GM21723 (cell line): ENCODE measurements around the gene HAPSTR1.
"Not testable (repeated sequence)": the region's sequence is repeated elsewhere in the genome, so short reads cannot be mapped to it uniquely, and the experiment has no call there.

Experiments used
- ATAC-seq: cut with Tn5 transposase; IDR thresholded peaks from one replicate; pipeline ENCODE4 v1.9.1; 2021; ENCODE audit warnings: mild to moderate bottlenecking, moderate library complexity; ENCODE audit not compliant: unreplicated experiment

Gene HAPSTR1, protein sequence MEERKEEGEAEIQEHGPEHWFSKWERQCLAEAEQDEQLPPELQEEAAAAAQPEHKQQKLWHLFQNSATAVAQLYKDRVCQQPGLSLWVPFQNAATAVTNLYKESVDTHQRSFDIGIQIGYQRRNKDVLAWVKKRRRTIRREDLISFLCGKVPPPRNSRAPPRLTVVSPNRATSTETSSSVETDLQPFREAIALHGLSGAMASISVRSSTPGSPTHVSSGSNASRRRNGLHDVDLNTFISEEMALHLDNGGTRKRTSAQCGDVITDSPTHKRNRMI

DNA sequence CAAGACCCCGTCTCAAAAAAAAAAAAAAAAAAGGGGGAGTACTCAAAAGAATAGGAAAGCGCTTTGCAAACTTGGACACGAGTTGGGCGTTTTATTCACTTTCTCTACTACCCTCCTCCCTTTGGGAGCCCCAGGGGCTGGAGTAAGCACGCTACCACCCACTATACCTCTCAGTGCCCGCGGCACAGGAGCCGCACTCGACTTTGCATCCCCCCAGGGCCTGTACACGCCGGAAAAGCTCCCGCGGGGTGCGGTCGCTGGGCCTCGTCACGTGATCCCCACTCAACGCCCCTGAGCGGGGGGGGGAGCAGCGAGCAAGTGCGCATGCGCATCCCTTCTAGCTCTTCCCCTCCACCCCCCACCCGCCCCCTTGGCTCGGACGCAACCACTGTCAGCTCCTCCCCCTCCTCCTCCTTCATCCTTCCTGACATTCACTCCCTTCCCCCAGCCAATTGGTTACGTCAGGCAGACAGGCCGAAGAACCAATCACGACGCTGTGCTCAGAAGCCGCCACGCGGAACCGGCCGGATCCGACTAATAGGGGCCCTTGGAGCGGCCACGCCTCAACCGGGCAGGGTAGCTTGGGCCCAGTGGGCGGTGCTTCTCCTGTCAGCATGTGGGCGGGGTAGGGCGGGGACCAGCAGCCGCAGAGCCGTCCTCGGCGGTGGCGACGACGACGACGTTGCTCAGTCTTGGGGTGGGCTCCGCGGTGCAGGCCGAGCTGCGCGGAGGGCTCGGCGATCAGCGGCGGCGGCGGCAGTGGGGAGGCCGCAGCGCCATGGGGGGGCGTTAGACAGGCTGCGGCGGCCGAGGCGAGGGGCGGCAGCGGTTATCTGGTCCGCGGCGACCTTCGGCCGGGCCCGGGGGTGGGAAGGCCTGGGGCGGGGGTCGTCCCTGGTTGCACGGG is at the start of gene HAPSTR1:
Gene HAPSTR1, plus strand, starts transcription at position 685 of the 907 bp plus-strand sequence. CDS start 401 bp downstream, outside the sequence.
- ATAC-seq: peak; percentile 89

DNA sequence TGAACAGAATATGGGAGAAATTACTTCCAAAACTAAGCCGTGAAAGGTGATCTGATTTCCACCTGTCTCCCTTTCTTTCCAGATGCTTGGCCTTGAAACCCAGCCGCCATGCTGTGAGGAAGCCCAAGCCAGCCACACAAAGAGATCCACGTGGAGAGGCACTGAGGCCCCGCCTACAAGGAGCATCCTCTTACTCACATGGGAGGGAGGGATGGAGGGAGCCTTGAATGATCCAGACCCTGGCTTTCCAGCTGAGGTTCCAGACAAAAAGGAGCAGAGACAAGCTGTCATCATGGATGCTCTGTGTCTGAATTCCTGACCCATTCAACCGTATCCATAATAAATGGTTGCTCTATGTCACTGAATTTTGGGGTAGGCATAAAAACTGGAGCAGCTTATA is 48.9 kb upstream of the HAPSTR1 start:
- ATAC-seq: no peak

DNA sequence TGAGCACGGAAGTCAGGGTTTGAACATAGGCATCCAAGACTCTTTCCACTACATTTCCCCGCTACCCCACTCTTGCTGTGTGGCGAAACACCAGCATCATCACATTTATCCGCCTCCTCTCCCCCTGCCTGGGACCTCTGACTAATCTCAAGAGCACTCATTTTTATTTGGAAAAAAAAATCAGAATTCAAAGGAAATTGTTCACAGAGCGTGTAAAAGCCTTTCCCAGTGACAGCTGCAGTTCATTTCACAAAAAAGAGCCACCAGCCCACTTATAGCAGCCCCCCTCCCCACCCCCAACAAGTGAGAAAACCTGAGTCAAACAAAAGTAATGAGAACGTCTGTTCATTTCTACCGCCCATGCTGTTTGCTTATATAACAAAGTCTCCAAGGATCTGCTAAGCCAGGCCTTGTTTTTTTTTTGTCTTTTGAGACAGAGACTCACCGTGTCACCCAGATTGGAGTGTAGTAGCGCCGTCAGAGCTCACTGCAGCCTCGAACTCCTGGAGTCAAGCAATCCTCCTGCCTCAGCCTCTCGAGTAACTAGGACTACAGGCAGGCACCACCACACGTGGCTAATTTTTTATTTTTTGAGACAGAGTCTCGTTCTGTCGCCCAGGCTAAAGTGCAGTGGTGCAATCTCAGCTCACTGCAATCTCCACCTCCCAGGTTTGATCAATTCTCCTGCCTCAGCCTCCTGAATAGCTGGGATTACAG is 48.3 kb upstream of the HAPSTR1 start:
- no peak for ATAC-seq

DNA sequence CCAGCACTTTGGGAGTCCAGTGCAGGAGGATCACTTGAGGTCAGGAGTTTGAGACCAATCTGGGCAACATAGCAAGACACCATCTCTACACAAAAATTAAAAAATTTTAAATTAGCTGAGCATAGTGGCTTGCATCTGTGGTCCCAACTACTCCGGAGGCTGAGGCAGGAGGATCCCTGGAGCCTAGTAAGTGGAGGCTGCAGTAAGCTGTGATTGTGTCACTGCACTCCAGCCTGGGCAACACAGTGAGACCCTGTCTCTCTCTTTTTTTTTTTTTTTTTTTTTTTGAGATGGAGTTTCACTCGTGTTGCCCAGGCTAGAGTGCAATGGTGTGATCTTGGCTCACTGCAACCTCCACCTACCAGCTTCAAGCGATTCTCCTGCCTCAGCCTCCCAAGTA is 45.9 kb upstream of the HAPSTR1 start:
- ATAC-seq: not testable (repeated sequence)

DNA sequence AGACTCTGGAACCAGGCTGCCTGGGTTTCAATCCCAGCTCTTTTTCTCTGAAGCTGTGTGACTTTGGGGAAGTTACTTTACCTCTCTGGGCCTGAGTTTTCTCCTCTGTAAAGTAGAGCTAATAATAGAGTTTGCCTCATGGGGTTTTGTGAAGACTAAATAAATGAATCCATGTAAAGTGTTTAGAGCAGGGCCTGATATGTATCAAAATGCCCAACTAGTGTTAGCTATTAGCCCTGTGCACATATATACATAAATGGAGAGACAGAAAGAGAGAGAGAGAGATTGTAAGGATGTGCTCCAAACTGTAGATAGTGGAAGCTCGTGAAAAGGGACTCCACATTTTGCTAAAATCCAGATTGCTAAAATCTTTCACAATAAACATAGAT is 44.8 kb upstream of the HAPSTR1 start:
- ATAC-seq: no peak

DNA sequence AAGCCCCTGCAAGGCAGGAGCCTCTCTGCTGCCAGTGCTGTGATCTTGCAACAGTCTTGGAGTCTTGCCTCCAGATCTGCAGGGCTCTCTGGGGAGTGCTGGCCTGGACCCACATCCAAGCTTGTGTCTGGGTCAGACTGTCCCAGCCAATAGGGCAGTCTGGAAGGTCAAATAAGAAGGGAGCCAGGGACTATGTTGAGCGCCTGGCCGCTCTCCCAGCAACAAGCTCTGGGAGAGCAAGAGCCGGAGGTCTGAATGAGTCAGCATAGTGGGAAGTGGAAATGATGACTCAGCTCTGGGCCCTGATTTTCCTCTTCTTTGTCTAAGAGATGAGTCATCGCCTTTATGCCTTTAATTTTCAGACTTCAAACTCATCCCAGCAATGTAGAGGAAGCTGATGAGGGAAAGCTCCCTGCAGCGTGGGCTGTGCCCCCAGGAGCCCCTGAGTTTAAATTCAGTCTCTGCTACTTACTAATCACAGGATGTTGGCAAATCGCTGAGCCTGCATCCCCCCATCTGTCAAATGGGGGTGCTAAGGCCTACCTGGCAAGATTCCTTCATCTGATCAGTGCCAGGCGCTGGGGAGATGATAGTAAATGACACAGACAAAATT is 43.6 kb upstream of the HAPSTR1 start:
- peak; percentile 79 for ATAC-seq

DNA sequence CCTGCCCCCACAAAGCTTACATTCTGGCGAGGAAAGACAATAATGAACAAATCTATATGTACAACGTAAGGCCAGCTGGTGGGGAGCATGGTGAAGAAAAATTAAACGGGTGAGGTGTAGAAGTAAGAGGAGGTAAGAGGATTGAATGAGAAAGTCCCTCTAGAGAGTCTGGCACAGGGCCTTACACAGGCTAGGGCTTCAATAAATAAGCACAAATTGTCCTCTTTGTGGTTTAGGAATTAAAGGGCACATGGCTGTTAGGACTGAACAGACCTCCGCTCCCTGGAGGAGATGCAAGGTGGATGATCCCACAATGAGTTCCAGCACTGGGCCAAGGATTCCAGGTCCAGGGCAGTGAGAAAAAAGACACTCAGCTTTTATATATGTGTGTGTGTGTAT is 43.1 kb upstream of the HAPSTR1 start:
- ATAC-seq: no peak

DNA sequence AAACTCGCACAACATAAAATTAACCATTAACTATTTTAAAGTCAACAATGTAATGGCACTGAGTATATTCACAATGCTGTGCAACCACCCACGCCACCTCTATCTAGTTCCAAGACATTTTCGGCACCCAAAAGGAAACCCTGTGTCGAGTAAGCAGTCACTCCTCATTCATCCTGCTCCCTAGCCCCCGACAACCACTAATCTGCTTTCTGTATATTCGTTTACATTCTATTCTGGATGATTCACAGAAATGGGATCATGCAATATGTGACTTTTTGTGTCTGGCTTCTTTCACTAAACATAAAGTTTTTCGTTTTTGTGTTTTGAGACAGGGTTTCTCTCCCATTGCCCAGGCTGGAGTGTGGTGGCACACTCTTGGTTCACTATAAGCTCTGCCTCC is 42.2 kb upstream of the HAPSTR1 start:
- no peak for ATAC-seq

DNA sequence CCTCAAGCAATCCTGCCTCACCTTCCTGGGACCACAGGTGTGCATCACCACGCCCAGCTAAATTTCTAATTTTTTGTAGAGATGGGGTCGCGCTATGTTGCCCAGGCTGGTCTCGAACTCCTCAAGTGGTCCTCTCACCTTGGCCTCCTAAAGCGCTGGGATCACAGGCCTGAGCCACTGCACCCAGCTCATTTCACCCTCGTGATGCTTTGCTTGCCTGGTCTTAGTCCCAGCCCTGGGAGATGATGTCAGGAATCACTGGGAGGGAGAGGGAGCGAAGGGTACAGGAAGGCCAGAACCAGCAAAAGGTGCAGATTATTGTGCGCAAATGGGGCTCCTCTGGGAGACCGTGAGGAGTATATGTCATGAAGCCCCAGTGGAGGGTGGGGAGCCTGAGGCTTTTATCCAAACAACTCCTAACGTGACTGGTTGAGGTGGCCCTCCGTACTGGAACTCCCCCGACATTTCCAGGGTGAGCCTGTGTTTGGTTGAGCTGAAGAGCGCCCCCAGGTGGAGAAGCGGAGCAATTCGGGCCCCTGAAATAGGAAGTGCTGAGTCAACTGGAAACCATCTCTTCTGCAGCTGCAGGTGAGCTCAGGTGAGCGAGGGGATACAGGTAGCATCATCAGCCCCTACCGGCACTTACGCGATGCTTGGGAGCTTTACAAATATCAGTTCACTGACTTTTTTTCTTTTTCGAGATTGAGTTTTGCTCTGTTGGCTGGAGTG is 41.2 kb upstream of the HAPSTR1 start:
- no peak for ATAC-seq

DNA sequence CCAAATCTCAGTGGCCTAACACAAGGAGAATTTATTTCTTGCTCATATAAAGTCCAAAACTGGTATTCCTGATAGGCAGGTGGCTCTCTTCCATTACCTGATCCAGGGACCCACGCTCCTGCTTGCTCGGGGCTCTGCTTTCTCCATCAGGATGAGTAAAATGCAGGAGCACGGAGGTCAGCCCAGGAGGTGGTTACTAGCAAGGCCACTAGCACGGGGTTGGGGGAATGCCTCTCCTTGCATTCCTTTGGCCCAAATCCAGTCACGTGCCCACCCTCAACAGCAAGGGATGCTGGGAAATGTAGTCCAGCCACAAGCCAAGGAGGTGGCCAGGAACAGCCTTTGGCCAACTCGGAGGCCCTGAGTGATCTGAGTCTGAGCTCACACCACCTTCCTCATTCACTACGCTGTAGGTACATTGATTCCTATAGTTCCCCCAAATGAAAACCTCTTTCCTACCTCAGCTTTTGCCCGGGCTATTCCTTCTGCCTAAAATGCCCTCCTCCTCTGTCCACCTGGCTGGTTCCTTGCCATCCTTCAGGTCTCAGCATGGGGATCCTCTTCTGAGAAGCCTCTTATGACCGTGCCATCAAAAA is 38.3 kb upstream of the HAPSTR1 start:
- no peak for ATAC-seq

DNA sequence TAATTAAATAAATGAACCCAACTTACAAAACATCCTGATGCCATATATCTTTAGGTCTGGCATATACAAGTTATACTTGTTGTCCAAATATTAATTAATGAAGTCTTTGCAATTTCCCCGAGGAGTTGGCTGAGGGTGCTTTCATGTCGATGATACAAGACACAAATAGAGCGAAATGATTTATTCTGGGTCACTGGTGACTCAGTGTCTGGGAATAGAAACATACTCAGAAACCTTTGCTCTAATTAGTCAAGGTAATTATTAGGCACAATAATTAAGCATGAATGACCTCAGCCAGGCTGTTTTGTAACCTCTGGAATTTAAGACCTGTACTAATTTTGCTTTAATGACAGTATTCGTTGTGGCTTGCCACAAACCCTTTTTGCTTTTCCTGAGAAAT is 37.0 kb upstream of the HAPSTR1 start:
- no peak for ATAC-seq

DNA sequence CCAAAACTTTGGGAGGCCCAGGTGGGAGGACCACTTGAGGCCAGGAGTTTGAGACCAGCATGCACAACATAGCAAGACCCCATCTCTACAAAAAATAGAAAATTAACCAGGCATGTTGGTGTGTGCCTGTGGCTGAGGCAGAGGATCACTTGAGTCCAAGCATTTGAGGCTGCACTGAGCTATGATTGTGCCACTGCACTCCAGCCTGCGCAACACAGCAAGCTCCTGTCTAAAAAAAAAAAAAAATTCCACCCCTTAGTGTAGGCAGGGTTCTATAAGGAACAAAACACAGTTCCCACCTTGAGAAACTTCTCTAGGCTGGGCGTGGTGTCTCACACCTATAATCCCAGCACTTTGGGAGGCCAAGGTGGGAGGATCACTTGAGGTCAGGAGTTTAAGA is 36.3 kb upstream of the HAPSTR1 start:
- no peak for ATAC-seq

DNA sequence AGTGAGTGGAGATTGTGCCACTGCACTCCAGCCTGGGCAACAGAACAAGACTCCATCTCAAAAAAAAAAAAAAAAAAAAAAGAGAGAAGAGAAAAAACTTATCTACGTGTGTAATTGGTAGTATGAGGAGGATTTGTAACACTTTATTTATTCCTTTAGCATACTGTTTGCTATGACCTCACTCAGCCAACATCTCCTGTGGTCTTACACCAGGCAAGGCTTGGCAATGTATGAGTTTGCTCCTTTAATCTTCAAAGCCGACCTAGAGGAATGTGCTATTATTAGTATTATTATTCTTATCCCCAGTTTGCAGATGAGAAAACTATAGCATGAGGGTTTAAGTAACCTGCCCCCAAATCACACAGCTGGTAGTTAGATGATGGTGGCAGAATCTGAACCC is 35.8 kb upstream of the HAPSTR1 start:
- no peak for ATAC-seq

DNA sequence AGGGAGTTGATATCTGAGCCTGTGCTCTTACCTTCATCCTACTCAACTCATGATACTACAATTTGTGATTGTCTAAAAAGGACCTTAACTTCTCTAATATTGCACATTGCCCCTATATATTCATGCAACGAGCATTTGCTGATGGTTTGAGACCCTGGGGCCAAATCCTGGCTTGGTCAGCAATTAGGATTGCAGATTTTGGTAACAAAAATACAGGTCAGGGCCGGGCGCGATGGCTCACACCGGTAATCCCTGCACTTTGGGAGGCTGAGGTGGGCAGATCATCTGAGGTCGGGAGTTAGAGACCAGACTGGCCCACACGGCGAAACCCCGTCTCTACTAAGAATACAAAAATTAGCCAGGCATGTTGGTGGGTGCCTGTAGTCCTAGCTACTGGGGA is 35.4 kb upstream of the HAPSTR1 start:
- ATAC-seq: no peak

DNA sequence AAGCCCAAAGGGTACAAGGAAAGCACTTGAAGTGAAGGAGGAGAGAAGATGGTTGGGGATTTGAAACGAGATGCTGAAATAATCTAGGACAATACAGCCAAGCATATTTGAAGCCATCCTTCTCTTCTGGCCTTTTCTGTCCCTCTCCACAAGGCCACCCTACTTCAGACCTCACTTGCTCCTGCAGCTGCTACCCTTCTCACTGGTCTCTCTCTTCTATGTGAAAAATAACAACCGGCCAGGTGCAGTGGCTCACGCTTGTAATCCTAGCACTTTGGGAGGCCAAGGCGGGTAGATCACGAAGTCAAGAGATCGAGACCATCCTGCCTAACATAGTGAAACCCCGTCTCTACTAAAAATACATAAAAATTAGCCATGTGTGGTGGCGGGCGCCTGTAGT is 33.2 kb upstream of the HAPSTR1 start:
- no peak for ATAC-seq

DNA sequence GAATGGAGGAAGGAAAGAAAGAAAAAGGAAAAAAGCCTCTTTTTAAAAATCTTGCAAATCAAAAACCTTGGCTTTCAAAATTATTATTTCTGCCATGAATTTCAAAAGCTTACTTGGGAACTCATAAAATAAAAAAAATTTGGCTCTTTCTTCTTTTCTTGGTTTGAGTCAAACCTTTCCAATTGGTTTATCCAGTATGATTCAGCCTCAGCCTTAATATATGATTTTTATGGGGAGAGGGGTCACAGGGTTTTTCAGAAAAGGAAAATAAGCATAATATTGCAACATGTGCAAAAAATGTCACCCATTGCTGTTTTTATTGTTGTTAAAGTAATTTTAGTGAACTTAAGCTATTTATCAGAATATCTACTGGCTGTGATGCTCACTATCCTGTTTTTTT is 31.2 kb upstream of the HAPSTR1 start:
- no peak for ATAC-seq

DNA sequence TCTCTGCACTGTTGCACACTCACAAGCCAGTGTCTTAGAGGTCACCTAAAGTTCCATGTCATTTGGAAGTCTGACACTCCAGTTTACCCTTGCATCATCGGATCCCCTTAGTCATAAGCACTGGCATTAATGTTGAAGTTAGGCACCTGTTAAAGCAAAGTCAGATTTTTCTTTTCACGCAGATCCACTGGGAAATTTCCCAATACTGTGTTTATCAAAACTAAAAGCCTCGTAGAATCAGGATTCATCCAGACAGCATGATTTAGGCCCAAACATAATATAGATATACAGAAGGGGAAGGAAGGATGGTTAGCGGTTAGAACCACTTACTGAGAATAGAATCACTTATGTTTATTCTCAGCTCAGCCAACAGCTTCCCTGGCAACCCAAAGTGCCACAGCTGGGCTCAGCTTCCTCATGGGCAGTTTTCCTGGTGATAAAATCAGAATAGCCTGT is 30.1 kb upstream of the HAPSTR1 start:
- ATAC-seq: peak; percentile 67

DNA sequence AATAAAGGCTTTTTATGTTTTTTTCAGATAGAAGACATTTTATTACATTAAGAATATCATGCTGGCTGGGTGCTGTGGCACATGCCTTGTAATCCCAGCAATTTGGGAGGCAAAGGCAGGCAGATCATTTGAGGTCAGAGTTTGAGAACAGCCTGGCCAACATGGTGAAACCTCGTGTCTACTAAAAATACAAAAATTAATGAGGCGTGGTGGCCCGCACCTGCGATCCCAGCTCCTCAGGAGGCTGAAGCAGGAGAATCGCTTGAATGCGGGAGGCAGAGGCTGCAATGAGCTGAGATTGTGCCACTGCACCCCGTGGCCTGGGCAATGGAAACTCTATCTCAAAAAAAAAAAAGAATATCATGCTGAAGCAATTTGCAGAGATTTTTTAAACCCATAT is 29.1 kb upstream of the HAPSTR1 start:
- ATAC-seq: no peak

DNA sequence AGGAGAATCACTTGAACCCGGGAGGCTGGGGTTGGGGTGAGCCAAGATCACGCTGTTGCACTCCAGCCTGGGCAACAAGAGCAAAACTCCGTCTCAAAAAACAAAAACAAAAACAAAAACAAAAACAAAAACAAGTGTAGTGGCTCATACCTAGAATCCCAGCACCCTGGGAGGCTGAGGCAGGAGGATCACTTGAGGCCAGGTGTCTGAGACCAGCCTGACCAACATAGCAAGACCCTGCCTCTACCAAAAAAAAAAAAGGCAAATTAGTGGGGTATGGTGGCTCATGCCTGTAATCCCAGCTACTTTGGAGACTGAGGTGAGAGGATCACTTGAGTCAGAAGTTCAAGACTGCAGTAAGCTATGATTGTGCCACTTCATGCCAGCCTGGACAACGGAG is 26.4 kb upstream of the HAPSTR1 start:
- no peak for ATAC-seq

DNA sequence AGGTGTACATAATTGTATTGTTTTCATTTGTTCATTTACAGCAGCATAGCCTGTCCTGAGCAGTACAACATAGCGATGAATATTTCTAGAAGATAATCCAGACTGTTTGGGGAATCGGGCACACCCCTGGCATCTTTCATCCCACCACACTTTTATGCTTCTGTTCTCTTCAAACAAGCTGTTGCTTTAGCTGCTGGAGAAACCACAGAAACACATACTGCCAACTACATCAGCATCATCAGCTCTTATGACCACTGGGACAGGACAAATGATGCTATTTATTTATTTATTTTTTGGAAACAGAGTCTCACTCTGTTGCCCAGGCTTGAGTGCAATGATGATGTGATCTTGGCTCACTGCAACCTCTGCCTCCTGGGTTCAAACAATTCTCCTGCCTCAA is 22.6 kb upstream of the HAPSTR1 start:
- ATAC-seq: no peak
